ENCODE results near the gene DVL2. TPM values are rescaled to one million over a fixed set of nuclear protein-coding genes. Genes with fewer than 3 reads are reported as not detected.

Gene DVL2
- total RNA-seq, 1 experiment from 2014 or later: 82.9 TPM

GRCh38 chr17:7205561-7205960, 28.8 kb downstream of the DVL2 start:
- H3K79me2 ChIP-seq (ENCODE audit: insufficient read depth, low read length): no peaks in the 10 kb centered on the region
- H2BK20ac ChIP-seq (ENCODE audit: low read depth, low read length, poor library complexity, severe bottlenecking): no peak overlapping the region
- no peak overlapping the region for H2BK12ac ChIP-seq (ENCODE audit: insufficient read length, low read depth, low read length)
- Mint-ChIP-seq H3K4me1 (peaks cover 33 to 56% of the 10 kb centered on the region in 2 experiments), H3K4me3 (peak overlapping the region; percentile 66 to 83), H3K9me3 (no peaks in the 10 kb centered on the region), H3K27ac (peak overlapping the region in 2 of 3 experiments; percentile 92 to 97; a peak in 5 of 7 replicates), H3K36me3 (ENCODE audit: insufficient read depth in 1 of 3, low read depth in 3 of 3) (peaks cover 20 to 33% (median 24%) of the 10 kb centered on the region in 3 experiments), H3K27me3 (ENCODE audit: low read depth) (no peaks in the 10 kb centered on the region; the same call in none of the 2 replicates)
- H3K4me1 ChIP-seq (ENCODE audit: insufficient read depth, low read length): peaks cover 9% of the 10 kb centered on the region; the same call in 1 of the 2 replicates
- H3K18ac ChIP-seq (ENCODE audit: insufficient read length, low read depth, low read length): no peak overlapping the region
- no peak overlapping the region for H2AFZ ChIP-seq (ENCODE audit: low read length)
- no peaks in the 10 kb centered on the region for H3K79me1 ChIP-seq (ENCODE audit: insufficient read depth, low read depth, low read length, poor library complexity, severe bottlenecking)
- no peak overlapping the region for H3K23ac ChIP-seq (ENCODE audit: insufficient read length, low read depth, low read length)
- no peak overlapping the region for H2AK5ac ChIP-seq (ENCODE audit: insufficient read length, low read length)
- no peak overlapping the region for H2BK120ac ChIP-seq (ENCODE audit: low read depth, low read length, poor library complexity, severe bottlenecking)
- no CpG with 5 or more reads among the region's 15 CpGs for WGBS (ENCODE audit: extremely low coverage, insufficient read length, low lambda C conversion rate)
- no peaks in the 10 kb centered on the region for H3K27me3 ChIP-seq (ENCODE audit: insufficient read depth, low read length)
- TF ChIP-seq, protein P1, sequence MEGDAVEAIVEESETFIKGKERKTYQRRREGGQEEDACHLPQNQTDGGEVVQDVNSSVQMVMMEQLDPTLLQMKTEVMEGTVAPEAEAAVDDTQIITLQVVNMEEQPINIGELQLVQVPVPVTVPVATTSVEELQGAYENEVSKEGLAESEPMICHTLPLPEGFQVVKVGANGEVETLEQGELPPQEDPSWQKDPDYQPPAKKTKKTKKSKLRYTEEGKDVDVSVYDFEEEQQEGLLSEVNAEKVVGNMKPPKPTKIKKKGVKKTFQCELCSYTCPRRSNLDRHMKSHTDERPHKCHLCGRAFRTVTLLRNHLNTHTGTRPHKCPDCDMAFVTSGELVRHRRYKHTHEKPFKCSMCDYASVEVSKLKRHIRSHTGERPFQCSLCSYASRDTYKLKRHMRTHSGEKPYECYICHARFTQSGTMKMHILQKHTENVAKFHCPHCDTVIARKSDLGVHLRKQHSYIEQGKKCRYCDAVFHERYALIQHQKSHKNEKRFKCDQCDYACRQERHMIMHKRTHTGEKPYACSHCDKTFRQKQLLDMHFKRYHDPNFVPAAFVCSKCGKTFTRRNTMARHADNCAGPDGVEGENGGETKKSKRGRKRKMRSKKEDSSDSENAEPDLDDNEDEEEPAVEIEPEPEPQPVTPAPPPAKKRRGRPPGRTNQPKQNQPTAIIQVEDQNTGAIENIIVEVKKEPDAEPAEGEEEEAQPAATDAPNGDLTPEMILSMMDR (conservative IDR thresholded peaks at IDR 0.05): no peak
- H4K20me1 ChIP-seq (ENCODE audit: control insufficient read depth, insufficient read depth, insufficient read length): no peaks in the 10 kb centered on the region
- H2BK15ac ChIP-seq (ENCODE audit: low read depth, low read length): no peak overlapping the region
- H4K8ac ChIP-seq (replicated peaks; ENCODE audit: insufficient read length, low read depth, low read length): no peak overlapping the region
- peaks cover 5% of the 10 kb centered on the region for H3K23me2 ChIP-seq (ENCODE audit: insufficient read length, low read depth, low read length, poor library complexity, severe bottlenecking)
- H3K56ac ChIP-seq (ENCODE audit: insufficient read length, low read depth, low read length): no peak overlapping the region
- no peak for DNase-seq
- peak overlapping the region; percentile 63 for H3K4me2 ChIP-seq (ENCODE audit: insufficient read depth, insufficient read length, low read length)
- H3T11ph ChIP-seq (ENCODE audit: low read length): no peak overlapping the region
- H3K9ac ChIP-seq (ENCODE audit: extremely low read depth, insufficient read length, low read length): no peak overlapping the region
- no peak overlapping the region for H3K27ac ChIP-seq (ENCODE audit: insufficient read length, low read depth, low read length)
- no peak overlapping the region for H4K91ac ChIP-seq (ENCODE audit: insufficient read length, low read depth, low read length)
- H2BK5ac ChIP-seq (ENCODE audit: insufficient read length, low read length): no peak overlapping the region
- H3K9me3 ChIP-seq (ENCODE audit: control insufficient read depth, low read depth, low read length): no peaks in the 10 kb centered on the region
- no peak overlapping the region for H3K4ac ChIP-seq (ENCODE audit: low read depth, low read length)
- no peak overlapping the region for H4K5ac ChIP-seq (ENCODE audit: insufficient read length, low read depth, low read length)
- H3K14ac ChIP-seq (ENCODE audit: insufficient read depth, low read length): no peak overlapping the region

Data from H9 (cell line).